Medulla oblongata (tissue), 1 donor: ENCODE results near the gene CLPX.
"Not testable (repeated sequence)": the region's sequence is repeated elsewhere in the genome, so short reads cannot be mapped to it uniquely, and the experiment has no call there.

Experiments used
- DNase-seq: peaks from one replicate; pipeline ENCODE4 v3.0.0-alpha.2; 2015; ENCODE audit errors: extremely low spot score

The CLPX gene

DNA sequence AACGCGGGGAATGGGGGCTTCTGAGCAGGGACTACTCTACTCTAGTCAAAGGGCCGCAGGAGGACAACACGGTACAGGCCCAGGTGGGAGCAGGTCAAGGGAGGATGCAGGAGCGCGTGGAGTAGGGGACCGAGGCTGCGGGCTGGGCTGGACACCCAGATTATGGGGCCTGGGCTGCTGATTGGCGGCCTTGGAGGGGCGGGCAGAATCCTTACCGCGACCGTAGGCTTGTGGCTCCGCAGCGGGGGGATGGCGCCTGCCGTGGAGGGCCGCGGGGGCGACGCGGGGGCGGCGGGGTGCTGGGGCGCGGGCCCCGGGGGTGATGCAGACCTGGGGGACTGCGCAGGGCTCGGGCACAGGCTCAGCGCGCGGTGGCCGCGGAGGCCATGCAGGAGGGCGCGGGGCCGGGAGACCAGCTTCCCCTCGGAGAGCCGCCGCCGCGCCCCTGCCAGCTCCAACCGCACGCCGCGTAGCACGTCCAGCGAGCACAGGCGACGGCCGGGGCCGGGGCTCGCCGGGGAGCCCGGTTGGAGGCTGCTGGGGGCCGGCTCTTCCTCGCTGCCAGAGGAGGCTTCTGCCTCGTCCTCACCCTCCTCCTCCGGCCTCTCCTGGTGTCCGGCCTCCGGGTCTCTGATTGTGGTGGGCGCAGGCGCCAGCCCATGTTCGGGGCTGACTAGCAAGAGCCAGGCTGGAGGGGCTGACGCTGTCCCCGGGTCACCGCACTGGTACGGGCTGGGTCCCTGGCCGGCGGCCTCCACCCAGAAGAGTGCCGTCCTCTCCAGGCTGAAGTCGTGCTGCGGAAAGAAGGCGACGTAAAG, 83.0 kb downstream of the CLPX start:
- DNase-seq, result no peak

DNA sequence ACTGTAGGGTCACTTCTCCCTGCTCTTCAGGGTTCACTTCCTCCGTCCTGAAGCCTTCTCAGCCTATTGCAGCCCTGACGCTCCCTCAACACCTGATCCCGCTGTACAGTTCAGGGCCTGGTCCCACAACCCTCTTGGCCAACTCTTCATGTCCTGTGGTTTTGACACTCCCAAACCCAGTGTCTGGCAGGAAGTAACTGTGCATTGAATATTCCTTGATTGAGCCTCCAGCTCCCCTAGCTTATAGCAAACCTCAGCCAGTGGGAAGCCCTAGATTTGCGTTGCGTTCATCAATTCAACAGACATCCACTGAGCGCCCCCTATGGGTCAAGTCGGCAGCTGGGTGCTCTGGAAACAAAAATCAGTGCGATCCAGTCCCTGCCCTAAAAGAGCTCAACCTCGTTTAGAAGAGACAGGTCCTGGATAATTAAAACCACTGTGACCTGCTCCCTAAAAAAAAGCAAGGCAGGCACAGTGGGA, 83.7 kb downstream of the CLPX start:
- peak; percentile 71 for DNase-seq

DNA sequence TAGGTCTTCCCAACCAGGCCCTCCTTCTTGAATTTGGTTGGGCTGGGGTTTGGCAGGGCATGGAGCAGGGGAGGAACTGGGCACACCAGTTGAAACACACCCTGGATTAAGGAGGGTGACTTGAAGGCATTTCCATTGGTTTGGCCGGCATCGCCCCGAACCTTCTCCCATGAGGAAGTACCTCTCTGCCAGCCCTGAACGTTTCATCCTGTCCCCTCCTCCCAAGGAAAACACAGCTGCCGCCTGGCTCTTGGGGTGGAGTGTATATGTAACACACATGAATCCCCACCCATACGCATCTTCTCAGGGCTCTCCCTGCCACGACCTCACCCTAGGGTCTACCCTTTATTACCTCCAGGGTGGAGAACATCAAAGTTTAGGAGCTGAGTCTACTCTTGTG, 84.7 kb downstream of the CLPX start:
- DNase-seq, result no peak

DNA sequence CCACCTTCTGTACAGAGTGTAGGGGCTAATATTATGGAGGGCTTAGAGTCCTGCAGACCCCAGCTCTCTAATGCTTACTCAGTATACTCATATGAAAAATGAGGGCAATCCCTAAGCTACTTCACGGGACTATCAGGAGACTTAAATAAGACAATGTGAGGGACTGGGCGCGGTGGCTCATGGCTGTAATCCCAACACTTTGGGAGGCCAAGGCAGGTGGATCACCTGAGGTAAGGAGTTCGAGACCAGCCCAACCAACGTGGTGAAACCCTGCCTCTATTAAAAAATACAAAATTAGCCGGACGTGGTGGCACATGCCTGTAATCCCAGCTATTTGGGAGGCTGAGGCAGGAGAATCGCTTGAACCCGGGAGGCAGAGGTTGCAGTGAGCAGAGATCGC, 85.3 kb downstream of the CLPX start:
- not testable (repeated sequence) for DNase-seq

DNA sequence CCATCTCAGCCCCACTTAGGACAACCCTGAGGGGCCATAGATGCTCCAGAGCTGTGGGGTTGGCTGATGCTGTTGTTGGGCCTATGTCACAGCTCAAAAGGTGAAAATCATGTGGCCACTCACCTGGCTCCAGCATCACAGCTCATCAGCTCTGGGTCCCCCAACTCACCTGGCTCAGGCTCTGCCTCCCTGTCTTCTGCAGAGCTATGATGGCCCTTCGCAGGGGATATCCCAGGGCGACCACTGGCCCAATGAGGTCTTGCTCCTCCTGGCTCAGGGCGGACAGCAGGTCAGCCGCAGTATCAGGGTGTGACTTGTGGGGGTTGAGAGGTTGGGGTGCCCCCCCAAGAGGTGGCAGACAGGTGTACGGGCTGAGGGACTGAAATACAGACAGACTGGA, 85.8 kb downstream of the CLPX start:
- DNase-seq, result no peak
